MG63 (cell line): ENCODE results near the gene A2ML1. TPM values are rescaled to one million over a fixed set of nuclear protein-coding genes. Genes with fewer than 3 reads are reported as not detected.
"Not testable (repeated sequence)": the region's sequence is repeated elsewhere in the genome, so short reads cannot be mapped to it uniquely, and the experiment has no call there.

Experiments used
- DNase-seq: peaks from one replicate; pipeline ENCODE4 v3.0.0-alpha.2; 2020
- H3K27me3 ChIP-seq: fragments of 250-450 bp; sonication (Bioruptor Pico); 2 replicates; pipeline ENCODE4 v1.5.1; 2020; ENCODE audit warnings: mild to moderate bottlenecking, moderate library complexity
- H3K36me3 ChIP-seq: fragments of 250-450 bp; sonication (Bioruptor Pico); 2 replicates; pipeline ENCODE4 v1.5.1; 2020; ENCODE audit warnings: mild to moderate bottlenecking, moderate library complexity
- H3K4me3 ChIP-seq: fragments of 250-450 bp; sonication (Bioruptor Pico); 2 replicates; pipeline ENCODE4 v1.5.1; 2020; ENCODE audit warnings: mild to moderate bottlenecking, moderate library complexity
- H3K9me3 ChIP-seq: fragments of 250-450 bp; sonication (Bioruptor Pico); 2 replicates; pipeline ENCODE4 v1.5.1; 2020; ENCODE audit warnings: mild to moderate bottlenecking, moderate library complexity
- total RNA-seq: library from RNA; depleted of rRNA; stranded (reverse); fragments of >200 nt; shearing (Covaris generic); gene quantifications from 2 replicates; pipeline ENCODE4 v1.2.3, GENCODE V29; 2014; ENCODE audit warnings: low replicate concordance

Gene A2ML1
- total RNA-seq, 1 experiment from 2014 or later = not detected

GRCh38 chr12:8834230-8834629 lies 11.8 kb downstream of the A2ML1 start:
- no peak overlapping the region for H3K4me3 ChIP-seq
- no peak for DNase-seq
- no peaks in the 10 kb centered on the region for H3K27me3 ChIP-seq
- H3K36me3 ChIP-seq = no peaks in the 10 kb centered on the region
- H3K9me3 ChIP-seq = no peaks in the 10 kb centered on the region

GRCh38 chr12:8837291-8837690 lies 14.9 kb downstream of the A2ML1 start:
- Histone ChIP-seq H3K27me3 (0 out of 2 replicates have a peak, but pooled peaks cover 2% of the 10 kb centered on the region), H3K9me3 (no peaks in the 10 kb centered on the region), H3K4me3 (no peak overlapping the region), H3K36me3 (no peaks in the 10 kb centered on the region)
- DNase-seq = no peak

DNA sequence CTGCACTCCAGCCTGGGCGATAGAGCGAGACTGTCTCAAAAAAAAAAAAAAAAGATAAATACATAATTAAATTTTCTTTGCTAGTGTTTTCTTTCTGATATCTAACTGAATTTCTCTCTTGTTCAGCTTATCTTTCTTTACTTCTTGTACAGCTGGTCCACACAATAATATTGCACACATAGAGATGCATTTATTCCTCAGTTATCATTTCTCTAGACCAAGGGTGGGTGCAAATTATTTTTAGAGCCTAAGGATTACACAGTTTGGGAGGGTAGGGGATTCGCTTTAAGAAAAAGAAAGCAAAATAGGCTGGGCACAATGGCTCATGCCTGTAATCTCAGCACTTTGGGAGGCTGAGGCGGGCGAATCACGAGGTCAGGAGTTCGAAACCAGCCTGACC lies 17.9 kb downstream of the A2ML1 start:
- DNase-seq = no peak
- H3K27me3 ChIP-seq = peaks cover 2% of the 10 kb centered on the region; the same call in 1 of the 2 replicates
- H3K4me3 ChIP-seq = no peak overlapping the region
- no peaks in the 10 kb centered on the region for H3K36me3 ChIP-seq
- H3K9me3 ChIP-seq = no peaks in the 10 kb centered on the region

DNA sequence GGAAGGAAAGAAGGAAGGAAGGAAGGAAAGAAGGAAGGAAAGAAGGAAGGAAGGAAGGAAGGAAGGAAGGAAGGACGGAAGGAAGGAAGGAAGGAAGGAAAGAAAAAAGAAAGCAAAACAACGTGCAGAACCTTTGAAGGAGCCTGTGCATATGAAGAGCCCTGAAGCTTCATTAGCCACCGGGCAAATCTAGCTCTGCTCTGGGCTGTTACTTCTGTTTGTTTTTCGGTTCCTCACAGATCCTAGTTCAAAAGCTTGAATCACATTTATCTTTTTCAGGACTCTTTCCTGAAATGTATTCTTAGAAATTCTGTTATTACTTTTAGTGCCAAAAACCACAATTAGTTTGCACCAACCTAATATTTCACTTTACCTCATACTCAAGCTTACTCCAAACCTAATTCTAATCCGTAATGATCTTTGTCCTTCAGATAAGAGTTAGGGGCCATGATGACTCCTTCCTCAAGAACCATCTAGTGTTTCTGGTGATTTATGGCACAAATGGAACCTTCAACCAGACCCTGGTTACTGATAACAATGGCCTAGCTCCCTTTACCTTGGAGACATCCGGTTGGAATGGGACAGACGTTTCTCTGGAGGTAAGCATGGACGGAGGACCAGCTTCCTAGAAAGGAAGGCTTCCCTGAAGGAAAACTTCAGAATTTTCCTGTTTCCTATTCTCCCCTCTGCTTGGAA lies 18.7 kb downstream of the A2ML1 start:
- Histone ChIP-seq H3K9me3 (no peaks in the 10 kb centered on the region), H3K27me3 (peaks cover 2% of the 10 kb centered on the region; the same call in 1 of the 2 replicates), H3K36me3 (no peaks in the 10 kb centered on the region), H3K4me3 (no peak overlapping the region)
- no peak for DNase-seq

- no peaks in the 10 kb centered on the region for H3K9me3 ChIP-seq
- no peak for DNase-seq
- peaks cover 2% of the 10 kb centered on the region; the same call in 1 of the 2 replicates for H3K27me3 ChIP-seq
- no peaks in the 10 kb centered on the region for H3K36me3 ChIP-seq
- H3K4me3 ChIP-seq = no peak overlapping the region
These were observed 19.4 kb downstream of the A2ML1 start for GRCh38 chr12:8841778-8842177.

DNA sequence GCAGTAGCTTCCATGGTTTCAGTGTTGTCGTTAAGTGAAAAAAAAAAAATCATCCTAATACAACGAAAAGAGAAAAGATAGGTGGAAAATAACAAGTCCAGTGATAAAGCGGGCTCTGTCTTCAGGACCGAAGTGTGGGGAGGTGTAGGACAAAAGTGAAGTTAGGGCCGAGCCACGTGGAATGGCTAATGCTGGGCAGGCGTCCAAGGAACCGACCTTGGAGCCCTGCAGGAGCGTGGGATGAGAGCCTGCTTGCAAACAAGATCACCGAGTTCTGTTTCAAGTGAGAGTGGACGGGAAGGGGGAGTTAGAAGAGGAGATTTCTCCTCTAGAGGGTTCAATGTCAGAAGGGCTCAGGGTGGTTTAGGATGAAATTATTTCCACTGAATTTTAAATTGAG lies 22.2 kb downstream of the A2ML1 start:
- no peaks in the 10 kb centered on the region for H3K9me3 ChIP-seq
- DNase-seq = peak; percentile 8
- peaks cover 2% of the 10 kb centered on the region; the same call in 1 of the 2 replicates for H3K27me3 ChIP-seq
- H3K36me3 ChIP-seq = no peaks in the 10 kb centered on the region
- no peak overlapping the region for H3K4me3 ChIP-seq

- no peaks in the 10 kb centered on the region for H3K9me3 ChIP-seq
- H3K36me3 ChIP-seq = no peaks in the 10 kb centered on the region
- no peak overlapping the region for H3K4me3 ChIP-seq
- peaks cover under 1% of the 10 kb centered on the region; the same call in 1 of the 2 replicates for H3K27me3 ChIP-seq
- no peak for DNase-seq
These were observed 23.9 kb downstream of the A2ML1 start for GRCh38 chr12:8846305-8846704.

- no peaks in the 10 kb centered on the region for H3K36me3 ChIP-seq
- H3K9me3 ChIP-seq = no peaks in the 10 kb centered on the region
- no peak for DNase-seq
- H3K27me3 ChIP-seq = no peaks in the 10 kb centered on the region; the same call in 1 of the 2 replicates
- H3K4me3 ChIP-seq = no peak overlapping the region
These were observed 25.0 kb downstream of the A2ML1 start for GRCh38 chr12:8847435-8847834.

GRCh38 chr12:8849876-8850275 lies 27.5 kb downstream of the A2ML1 start:
- Histone ChIP-seq H3K36me3 (no peaks in the 10 kb centered on the region), H3K27me3 (no peaks in the 10 kb centered on the region), H3K4me3 (no peak overlapping the region), H3K9me3 (no peaks in the 10 kb centered on the region)
- DNase-seq = no peak

- no peaks in the 10 kb centered on the region for H3K36me3 ChIP-seq
- no peak overlapping the region for H3K4me3 ChIP-seq
- H3K9me3 ChIP-seq = no peaks in the 10 kb centered on the region
- DNase-seq = no peak
- H3K27me3 ChIP-seq = no peaks in the 10 kb centered on the region
These were observed 29.7 kb downstream of the A2ML1 start for GRCh38 chr12:8852119-8852518.

- H3K9me3 ChIP-seq = no peaks in the 10 kb centered on the region
- DNase-seq = no peak
- no peaks in the 10 kb centered on the region for H3K27me3 ChIP-seq
- no peak overlapping the region for H3K4me3 ChIP-seq
- H3K36me3 ChIP-seq = no peaks in the 10 kb centered on the region
These were observed 33.5 kb downstream of the A2ML1 start for GRCh38 chr12:8855891-8856290.

- not testable (repeated sequence) for H3K4me3 ChIP-seq, DNase-seq, H3K27me3 ChIP-seq, H3K36me3 ChIP-seq, H3K9me3 ChIP-seq
These were observed 37.0 kb downstream of the A2ML1 start for GRCh38 chr12:8859448-8859847.

GRCh38 chr12:8860165-8860961 lies 37.9 kb downstream of the A2ML1 start:
- no peaks in the 10 kb centered on the region for H3K36me3 ChIP-seq
- no peaks in the 10 kb centered on the region for H3K9me3 ChIP-seq
- DNase-seq = peak; percentile 11
- H3K4me3 ChIP-seq = no peak overlapping the region
- no peaks in the 10 kb centered on the region for H3K27me3 ChIP-seq

- no peaks in the 10 kb centered on the region for H3K27me3 ChIP-seq
- no peaks in the 10 kb centered on the region for H3K36me3 ChIP-seq
- no peaks in the 10 kb centered on the region for H3K9me3 ChIP-seq
- H3K4me3 ChIP-seq = no peak overlapping the region
- no peak for DNase-seq
These were observed 44.0 kb downstream of the A2ML1 start for GRCh38 chr12:8866429-8866828.

GRCh38 chr12:8867009-8867408 lies 44.6 kb downstream of the A2ML1 start:
- H3K27me3 ChIP-seq = no peaks in the 10 kb centered on the region
- H3K36me3 ChIP-seq = no peaks in the 10 kb centered on the region
- H3K4me3 ChIP-seq = no peak overlapping the region
- no peaks in the 10 kb centered on the region for H3K9me3 ChIP-seq
- no peak for DNase-seq

DNA sequence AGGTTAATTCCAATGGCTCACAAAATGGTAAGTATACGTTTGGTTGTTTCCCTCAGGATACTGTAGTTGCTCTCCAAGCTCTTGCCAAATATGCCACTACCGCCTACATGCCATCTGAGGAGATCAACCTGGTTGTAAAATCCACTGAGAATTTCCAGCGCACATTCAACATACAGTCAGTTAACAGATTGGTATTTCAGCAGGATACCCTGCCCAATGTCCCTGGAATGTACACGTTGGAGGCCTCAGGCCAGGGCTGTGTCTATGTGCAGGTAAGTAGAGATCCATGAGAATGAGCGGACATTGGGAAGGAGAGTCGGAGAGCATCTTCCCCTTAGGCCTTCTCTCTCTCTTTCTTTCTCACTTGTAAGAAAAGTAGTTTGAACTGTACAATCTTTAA lies 45.4 kb downstream of the A2ML1 start:
- no peaks in the 10 kb centered on the region for H3K9me3 ChIP-seq
- H3K27me3 ChIP-seq = no peaks in the 10 kb centered on the region
- no peak for DNase-seq
- H3K4me3 ChIP-seq = no peak overlapping the region
- H3K36me3 ChIP-seq = no peaks in the 10 kb centered on the region

DNA sequence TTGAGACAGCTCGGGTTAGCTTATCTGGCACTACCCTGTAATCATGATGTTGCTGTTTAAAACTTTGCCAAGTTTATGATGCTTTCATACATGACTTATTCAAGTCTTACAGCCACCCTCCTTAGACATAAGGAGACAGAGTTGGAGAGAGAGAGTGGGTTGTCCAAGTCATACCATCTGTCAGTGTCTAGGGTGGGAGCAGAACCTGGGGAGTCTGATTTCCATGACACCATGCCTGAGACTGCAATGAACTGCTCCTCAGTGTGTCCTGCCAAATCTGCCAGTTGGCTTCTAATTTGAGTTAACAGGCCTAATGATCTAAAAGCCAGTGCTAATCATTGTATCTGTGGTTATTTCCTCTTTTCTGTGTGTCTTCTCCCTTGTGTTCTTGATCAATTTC lies 48.2 kb downstream of the A2ML1 start:
- DNase-seq = no peak
- Histone ChIP-seq H3K9me3 (no peaks in the 10 kb centered on the region), H3K36me3 (no peaks in the 10 kb centered on the region), H3K27me3 (no peaks in the 10 kb centered on the region), H3K4me3 (no peak overlapping the region)

DNA sequence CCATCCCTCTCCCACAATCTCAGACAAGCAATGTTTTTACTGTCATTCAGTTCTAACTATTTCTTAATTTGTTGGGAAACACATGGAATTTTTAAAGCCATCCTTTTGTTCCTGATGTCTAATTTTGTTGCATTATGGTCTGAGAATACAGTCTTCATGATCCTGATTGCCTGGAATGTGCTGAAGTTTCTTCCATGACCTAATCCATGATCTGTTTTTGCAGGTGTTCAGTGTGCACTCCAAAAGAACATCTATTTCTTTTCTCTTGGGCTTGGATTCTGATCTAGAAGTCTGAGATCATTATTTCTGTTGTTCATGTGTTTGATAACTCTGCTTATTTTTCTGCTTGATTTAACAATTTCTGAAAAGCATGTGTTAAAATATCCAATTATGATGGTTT lies 48.6 kb downstream of the A2ML1 start:
- no peaks in the 10 kb centered on the region for H3K36me3 ChIP-seq
- H3K27me3 ChIP-seq = no peaks in the 10 kb centered on the region
- H3K4me3 ChIP-seq = no peak overlapping the region
- no peak for DNase-seq
- H3K9me3 ChIP-seq = no peaks in the 10 kb centered on the region
